Testis (tissue), 2 donors: ENCODE measurements around the gene RERE.
A peak's percentile ranks its signal among the peaks of the same experiment; 100 is the strongest.

Experiments used
- POLR2A ChIP-seq: fragments of 450-650 bp; IDR thresholded peaks from one replicate; pipeline ENCODE4 v1.6.1; 2017; ENCODE audit warnings: antibody characterized with exemption, mild to moderate bottlenecking, moderate library complexity
- TF ChIP-seq, protein P1 (sequence below), 3 experiments: fragments of 450-650 bp in 2 of 3; fragments of 200-600 bp in 1 of 3; sonication (generic) in 1 of 3; IDR thresholded peaks; one replicate each; pipeline ENCODE4 v1.5.1; 2016 to 2019; ENCODE audit warnings: antibody characterized with exemption in 3 of 3, mild to moderate bottlenecking in 2 of 3, moderate library complexity in 1 of 3

DNA sequence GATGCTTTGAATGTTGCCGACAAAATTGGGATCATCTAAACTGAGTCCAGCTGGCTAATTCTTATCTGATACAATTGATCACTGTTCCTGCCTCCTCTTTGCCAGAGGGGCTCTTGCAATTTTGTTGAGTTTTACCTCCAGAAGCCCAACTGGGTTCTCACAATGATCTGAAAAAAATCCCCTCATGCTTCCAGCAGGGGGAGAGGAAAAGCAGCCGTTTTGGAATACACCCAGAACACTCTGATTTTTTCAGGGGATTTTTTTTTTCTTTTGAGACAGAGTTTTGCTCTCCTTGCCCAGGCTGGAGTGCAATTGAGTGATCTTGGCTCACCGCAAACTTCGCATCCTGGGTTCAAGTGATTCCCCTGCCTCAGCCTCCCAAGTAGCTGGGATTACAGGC is 13.9 kb upstream of the RERE start:
- TF ChIP-seq, protein P1, sequence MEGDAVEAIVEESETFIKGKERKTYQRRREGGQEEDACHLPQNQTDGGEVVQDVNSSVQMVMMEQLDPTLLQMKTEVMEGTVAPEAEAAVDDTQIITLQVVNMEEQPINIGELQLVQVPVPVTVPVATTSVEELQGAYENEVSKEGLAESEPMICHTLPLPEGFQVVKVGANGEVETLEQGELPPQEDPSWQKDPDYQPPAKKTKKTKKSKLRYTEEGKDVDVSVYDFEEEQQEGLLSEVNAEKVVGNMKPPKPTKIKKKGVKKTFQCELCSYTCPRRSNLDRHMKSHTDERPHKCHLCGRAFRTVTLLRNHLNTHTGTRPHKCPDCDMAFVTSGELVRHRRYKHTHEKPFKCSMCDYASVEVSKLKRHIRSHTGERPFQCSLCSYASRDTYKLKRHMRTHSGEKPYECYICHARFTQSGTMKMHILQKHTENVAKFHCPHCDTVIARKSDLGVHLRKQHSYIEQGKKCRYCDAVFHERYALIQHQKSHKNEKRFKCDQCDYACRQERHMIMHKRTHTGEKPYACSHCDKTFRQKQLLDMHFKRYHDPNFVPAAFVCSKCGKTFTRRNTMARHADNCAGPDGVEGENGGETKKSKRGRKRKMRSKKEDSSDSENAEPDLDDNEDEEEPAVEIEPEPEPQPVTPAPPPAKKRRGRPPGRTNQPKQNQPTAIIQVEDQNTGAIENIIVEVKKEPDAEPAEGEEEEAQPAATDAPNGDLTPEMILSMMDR (IDR thresholded peaks at IDR 0.05): peak in 1 of 3 experiments; percentile 42
- no peak for TF ChIP-seq POLR2A
